ENCODE data around the gene CAB39. TPM values are rescaled to one million over a fixed set of nuclear protein-coding genes. Genes with fewer than 3 reads are reported as not detected.

The CAB39 gene
- total RNA-seq, 1 experiment from 2014 or later: 40.4 TPM

- POLR2A ChIA-PET: no interaction called here
These were observed 19.2 kb upstream of the CAB39 start for GRCh38 chr2:230693411-230693810.

GRCh38 chr2:230694241-230694640 lies 18.4 kb upstream of the CAB39 start:
- no peak overlapping the region for H3K4me3 ChIP-seq (ENCODE audit: low read depth, low read length)
- CTCF ChIA-PET: no interaction called here
- Mint-ChIP-seq H3K36me3 (ENCODE audit: insufficient read depth, unreplicated experiment) (no peaks in the 10 kb centered on the region), H3K27ac (ENCODE audit: unreplicated experiment) (no peak overlapping the region), H3K9me3 (ENCODE audit: unreplicated experiment) (no peaks in the 10 kb centered on the region), H3K4me1 (ENCODE audit: low read depth, unreplicated experiment) (peaks cover 7% of the 10 kb centered on the region), H3K4me3 (ENCODE audit: unreplicated experiment) (no peak overlapping the region), H3K27me3 (ENCODE audit: insufficient read depth, unreplicated experiment) (no peaks in the 10 kb centered on the region)
- intact Hi-C loops (cut with micrococcal nuclease; ENCODE audit: unreplicated experiment): no loop called here
- H3K4me1 ChIP-seq: peaks cover 7% of the 10 kb centered on the region
- no peaks in the 10 kb centered on the region for H3K36me3 ChIP-seq (ENCODE audit: control insufficient read depth, insufficient read depth, low read length)
- POLR2A ChIA-PET: no interaction called here
- TF ChIP-seq CTCF (IDR thresholded peaks at IDR 0.05; ENCODE audit: insufficient read depth in 1 of 2, low read depth in 1 of 2, low read length in 1 of 2, severe bottlenecking in 1 of 2, unreplicated experiment in 1 of 2): no peak
- no TSS peak for BruUV-seq (replicated peaks)
- H3K27me3 ChIP-seq (replicated peaks; ENCODE audit: control insufficient read depth, insufficient read depth, low read length): no peaks in the 10 kb centered on the region
- DNase-seq: no peak
- H3K9me3 ChIP-seq: no peaks in the 10 kb centered on the region

More at GRCh38 chr2:230693411-230693810, 19.2 kb upstream of the CAB39 start:
- H3K4me1 Mint-ChIP-seq (ENCODE audit: low read depth, unreplicated experiment): peaks cover 7% of the 10 kb centered on the region
- H3K36me3 Mint-ChIP-seq (ENCODE audit: insufficient read depth, unreplicated experiment): no peaks in the 10 kb centered on the region
- H3K9me3 Mint-ChIP-seq (ENCODE audit: unreplicated experiment): no peaks in the 10 kb centered on the region
- H3K27ac Mint-ChIP-seq (ENCODE audit: unreplicated experiment): no peak overlapping the region
- no peak for DNase-seq
- BruUV-seq (replicated peaks): no TSS peak
- no peaks in the 10 kb centered on the region for H3K27me3 Mint-ChIP-seq (ENCODE audit: insufficient read depth, unreplicated experiment)
- no peak overlapping the region for H3K4me3 Mint-ChIP-seq (ENCODE audit: unreplicated experiment)
- CTCF ChIA-PET: no interaction called here
- Histone ChIP-seq H3K36me3 (ENCODE audit: control insufficient read depth, insufficient read depth, low read length) (no peaks in the 10 kb centered on the region), H3K9me3 (no peaks in the 10 kb centered on the region), H3K4me1 (peaks cover 7% of the 10 kb centered on the region), H3K4me3 (ENCODE audit: low read depth, low read length) (no peak overlapping the region), H3K27me3 (replicated peaks; ENCODE audit: control insufficient read depth, insufficient read depth, low read length) (no peaks in the 10 kb centered on the region)
- TF ChIP-seq CTCF (IDR thresholded peaks at IDR 0.05; ENCODE audit: insufficient read depth in 1 of 2, low read depth in 1 of 2, low read length in 1 of 2, severe bottlenecking in 1 of 2, unreplicated experiment in 1 of 2): no peak
- intact Hi-C loops (cut with micrococcal nuclease; ENCODE audit: unreplicated experiment): no loop called here

GRCh38 chr2:230695551-230695950 lies 17.1 kb upstream of the CAB39 start:
- H3K36me3 Mint-ChIP-seq (ENCODE audit: insufficient read depth, unreplicated experiment): no peaks in the 10 kb centered on the region
- H3K9me3 Mint-ChIP-seq (ENCODE audit: unreplicated experiment): no peaks in the 10 kb centered on the region
- POLR2A ChIA-PET: no interaction called here
- no peak for DNase-seq
- H3K4me1 Mint-ChIP-seq (ENCODE audit: low read depth, unreplicated experiment): peaks cover 7% of the 10 kb centered on the region
- TF ChIP-seq CTCF (IDR thresholded peaks at IDR 0.05; ENCODE audit: insufficient read depth in 1 of 2, low read depth in 1 of 2, low read length in 1 of 2, severe bottlenecking in 1 of 2, unreplicated experiment in 1 of 2): no peak
- no peak overlapping the region for H3K4me3 Mint-ChIP-seq (ENCODE audit: unreplicated experiment)
- intact Hi-C loops (cut with micrococcal nuclease; ENCODE audit: unreplicated experiment): no loop called here
- CTCF ChIA-PET: no interaction called here
- no peaks in the 10 kb centered on the region for H3K9me3 ChIP-seq
- no peaks in the 10 kb centered on the region for H3K36me3 ChIP-seq (ENCODE audit: control insufficient read depth, insufficient read depth, low read length)
- H3K4me3 ChIP-seq (ENCODE audit: low read depth, low read length): no peak overlapping the region
- H3K27me3 ChIP-seq (replicated peaks; ENCODE audit: control insufficient read depth, insufficient read depth, low read length): no peaks in the 10 kb centered on the region
- H3K27me3 Mint-ChIP-seq (ENCODE audit: insufficient read depth, unreplicated experiment): no peaks in the 10 kb centered on the region
- H3K27ac Mint-ChIP-seq (ENCODE audit: unreplicated experiment): no peak overlapping the region
- H3K4me1 ChIP-seq: peaks cover 7% of the 10 kb centered on the region
- no TSS peak for BruUV-seq (replicated peaks)

Measured in Caco-2 (cell line).